Activated T-cell treated with anti-CD3 and anti-CD28 coated beads, Interleukin-2, amount 50 U/mL, for 48 hours (primary cell): ENCODE measurements around the gene DERL2.

Experiments
- DNase-seq, 2 experiments: peaks; one replicate each; pipeline ENCODE4 v3.0.0-alpha.2; 2020

DERL2 gene

GRCh38 chr17:5485270-5486205 is at the start of gene DERL2:
TSS of gene DERL2 (minus strand) at chr17:5486178. CDS start at chr17:5486161, 17 bp downstream.
- no peak for DNase-seq

- no peak for DNase-seq
Observed at GRCh38 chr17:5535436-5535835, 49.5 kb upstream of the DERL2 start.

- no peak for DNase-seq
Observed at GRCh38 chr17:5533486-5534315, 47.7 kb upstream of the DERL2 start.

DNA sequence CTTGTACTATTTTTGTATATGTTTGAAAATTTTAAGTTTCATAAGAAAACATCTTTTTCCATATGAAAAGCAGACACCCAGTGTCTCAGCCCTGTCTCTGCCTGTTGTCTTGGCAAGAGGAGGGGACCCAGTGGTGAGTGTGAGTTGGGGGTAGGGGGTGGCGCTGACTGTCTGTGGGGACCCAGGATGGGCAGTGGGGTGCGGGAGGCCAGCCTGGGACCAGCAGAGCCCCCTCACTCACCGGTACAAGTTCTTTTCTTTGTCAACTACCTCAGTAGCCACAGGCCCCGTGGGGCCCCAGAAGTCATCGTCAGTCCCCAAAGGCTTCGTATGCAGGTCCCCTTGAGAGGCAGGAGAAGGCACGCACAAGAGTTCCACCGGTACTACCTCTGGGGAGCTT is 46.6 kb upstream of the DERL2 start:
- no peak for DNase-seq

GRCh38 chr17:5531085-5531418 is 45.1 kb upstream of the DERL2 start:
- DNase-seq: no peak

DNA sequence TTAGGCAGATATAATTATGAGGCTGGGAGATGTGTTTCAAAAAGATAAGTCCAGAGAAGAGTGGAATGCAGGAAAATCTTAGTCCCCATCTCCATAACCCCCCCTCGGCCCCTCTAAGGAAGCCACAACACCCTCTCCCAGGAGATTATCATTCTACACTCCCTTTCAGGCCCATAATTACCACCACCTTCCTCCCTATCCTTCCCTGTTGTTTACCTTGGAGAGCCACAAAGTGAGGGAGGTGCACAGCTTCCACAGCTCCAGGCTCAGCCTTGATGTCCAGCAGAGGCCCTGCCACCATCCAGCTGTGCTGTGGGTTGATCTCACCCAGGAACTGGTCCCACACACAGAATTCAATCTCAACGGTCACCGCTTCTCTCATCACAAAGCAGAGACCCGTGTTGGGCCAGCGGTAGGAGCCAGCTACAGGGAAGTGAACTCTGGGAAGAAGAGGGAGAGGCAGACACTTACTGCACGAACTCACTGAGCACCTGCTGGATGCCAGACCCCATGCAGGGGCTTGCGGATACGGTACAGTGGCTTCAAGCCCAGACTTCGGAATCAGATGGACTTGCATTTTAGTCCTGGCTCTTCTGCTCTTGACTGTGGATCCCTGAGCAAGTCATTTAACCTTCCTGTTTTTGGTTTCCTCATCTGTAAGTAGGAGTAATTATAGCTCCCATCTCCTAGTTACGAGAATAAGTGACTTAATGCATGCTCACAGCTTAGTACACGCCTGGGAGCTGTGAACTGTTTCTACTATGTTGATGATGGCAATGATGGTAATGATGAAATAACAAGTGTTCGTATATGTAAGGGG is 44.5 kb upstream of the DERL2 start:
- no peak for DNase-seq

DNA sequence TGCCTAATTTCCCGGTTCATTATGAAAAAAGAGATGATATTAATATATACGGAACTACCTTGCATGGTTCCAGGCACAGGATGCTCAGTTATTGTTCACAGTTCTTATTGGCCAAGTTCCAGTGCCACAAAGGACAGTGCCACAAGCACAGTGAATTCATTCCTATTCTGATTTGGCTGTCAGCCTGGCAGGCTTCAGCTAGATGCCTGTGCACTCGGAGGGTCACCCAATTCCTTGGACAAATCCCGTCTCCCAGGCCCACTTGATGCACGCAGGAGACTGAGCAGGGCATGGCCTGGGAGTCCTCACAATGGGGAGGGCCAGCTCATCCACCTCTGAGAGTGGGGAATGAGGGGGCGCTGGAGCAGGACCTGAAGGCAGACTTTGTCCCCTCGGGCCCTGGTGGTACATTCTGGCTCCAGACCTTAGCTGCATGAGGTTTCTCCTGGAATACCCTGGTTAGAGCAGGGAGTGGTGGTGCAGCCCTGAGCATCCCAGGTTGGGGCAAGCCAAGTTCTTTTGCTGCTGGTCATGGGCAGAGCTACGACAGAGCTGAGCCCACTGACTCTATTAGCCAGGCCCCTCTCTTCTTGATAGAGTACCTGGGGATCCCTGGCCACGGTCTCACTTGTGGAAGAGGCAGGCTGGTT is 41.7 kb upstream of the DERL2 start:
- DNase-seq: no peak

DNA sequence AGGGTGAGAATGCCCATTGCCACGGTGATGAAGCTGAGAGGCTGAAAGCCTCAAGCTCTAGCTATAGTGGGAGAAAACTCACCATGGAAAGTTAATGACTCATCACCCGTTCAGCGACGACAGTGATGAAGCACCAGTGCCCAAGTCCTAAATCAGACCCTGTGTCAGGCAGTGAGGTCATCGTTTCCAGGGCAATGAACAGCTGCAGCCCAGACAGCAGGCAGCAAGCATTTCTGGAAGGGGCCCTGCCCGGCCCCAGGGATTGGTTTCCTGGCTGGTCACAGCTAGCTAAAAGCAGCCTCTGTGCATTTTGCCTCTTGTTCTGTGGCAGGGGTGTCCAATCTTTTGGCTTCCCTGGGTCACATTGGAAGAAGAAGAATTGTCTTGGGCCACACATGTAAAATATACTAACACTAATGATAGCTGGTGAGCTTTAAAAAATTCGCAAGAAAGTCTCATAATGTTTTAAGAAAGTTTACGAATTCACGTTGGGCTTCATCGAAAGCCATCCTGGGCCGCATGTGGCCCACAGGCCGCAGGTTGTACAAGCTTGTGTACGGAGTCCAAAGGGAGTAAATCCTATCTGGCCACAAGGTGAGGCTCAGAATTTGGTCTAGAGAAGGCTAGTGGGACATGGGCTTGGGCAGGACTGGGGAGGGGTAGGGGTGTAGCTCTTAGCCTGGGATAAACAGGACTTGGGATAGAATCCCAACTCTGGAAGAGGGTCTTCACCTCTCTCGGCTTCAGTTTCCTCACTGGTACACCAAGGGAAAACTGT is 41.0 kb upstream of the DERL2 start:
- DNase-seq: peak; percentile 76 to 83

GRCh38 chr17:5523249-5523648 is 37.3 kb upstream of the DERL2 start:
- DNase-seq: no peak

- no peak for DNase-seq
Observed at GRCh38 chr17:5522476-5522875, 36.5 kb upstream of the DERL2 start.

DNA sequence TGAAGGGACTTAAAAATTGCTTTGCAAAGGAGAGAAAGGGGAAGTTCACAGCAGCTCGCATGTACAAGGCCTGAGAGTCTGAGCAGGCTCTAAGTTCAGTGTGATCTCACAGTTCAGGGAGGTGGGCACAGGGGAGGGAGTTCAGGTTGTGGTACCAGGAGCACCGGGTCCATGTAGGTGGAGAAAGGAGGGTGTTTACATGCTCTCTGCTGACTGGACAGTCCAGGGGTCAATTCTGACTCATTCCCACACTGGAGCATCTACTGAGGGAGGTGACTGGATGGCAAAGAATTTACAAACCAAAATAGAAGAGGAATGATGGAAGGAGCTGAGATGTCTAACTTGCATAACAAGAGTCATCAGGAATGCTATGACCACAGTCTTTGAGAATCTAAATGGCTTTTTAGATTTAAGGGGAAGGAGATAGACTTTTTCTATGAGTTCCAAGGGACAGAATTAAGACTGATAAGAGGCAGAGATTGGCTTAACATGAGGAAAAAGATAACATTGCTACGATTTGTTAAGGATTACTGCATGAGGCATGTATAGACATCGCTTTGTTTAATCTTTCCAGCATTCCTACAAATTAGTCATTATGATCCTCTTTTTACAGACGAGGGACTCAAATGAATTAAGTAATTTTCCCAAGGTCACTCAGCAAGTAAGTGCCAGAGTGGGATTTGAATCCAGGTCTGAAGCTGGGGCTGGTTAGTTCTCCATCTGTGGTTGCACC is 30.2 kb upstream of the DERL2 start:
- no peak for DNase-seq

- DNase-seq: no peak
Observed at GRCh38 chr17:5514976-5515375, 29.0 kb upstream of the DERL2 start.

GRCh38 chr17:5513628-5514027 is 27.6 kb upstream of the DERL2 start:
- DNase-seq: no peak

DNA sequence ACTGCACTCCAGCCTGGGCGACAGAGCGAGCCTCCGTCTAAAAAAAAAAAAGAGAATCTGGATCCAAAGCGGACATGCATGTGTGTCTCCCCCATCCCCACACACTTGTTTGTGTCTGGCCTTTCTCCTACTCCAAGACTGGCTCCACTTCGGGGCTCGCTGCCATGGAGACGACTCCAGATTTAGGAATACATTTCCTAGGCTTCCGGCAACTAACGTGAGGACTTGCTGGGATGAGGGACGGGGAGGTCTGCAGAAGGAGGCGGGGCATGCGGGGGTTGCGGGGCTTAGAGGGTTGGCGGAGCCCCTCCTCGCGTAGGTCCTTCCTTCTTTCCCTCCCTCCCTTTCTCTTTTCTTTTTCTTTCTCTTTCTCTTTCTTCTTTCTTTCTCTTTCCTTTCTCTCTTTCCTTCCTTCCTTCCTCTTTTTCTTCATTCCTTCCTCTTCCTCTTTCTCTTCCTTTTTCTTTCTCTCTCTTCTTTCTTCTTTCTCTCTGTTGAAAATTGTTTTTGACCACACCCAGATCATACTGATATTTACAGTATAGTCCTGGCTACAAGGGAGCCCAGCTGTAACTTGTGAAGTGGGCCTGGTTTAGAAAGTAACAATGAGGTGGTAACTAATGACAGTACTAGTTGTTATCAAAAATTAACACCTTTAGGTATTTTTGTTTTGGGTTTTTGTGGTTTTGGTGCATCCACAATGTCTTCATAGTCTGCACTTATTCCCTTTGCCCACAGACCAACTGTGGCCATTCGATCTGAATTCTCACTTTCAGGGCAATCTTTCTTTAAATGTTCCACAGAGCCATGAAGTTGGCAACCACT is 25.6 kb upstream of the DERL2 start:
- DNase-seq: no peak

DNA sequence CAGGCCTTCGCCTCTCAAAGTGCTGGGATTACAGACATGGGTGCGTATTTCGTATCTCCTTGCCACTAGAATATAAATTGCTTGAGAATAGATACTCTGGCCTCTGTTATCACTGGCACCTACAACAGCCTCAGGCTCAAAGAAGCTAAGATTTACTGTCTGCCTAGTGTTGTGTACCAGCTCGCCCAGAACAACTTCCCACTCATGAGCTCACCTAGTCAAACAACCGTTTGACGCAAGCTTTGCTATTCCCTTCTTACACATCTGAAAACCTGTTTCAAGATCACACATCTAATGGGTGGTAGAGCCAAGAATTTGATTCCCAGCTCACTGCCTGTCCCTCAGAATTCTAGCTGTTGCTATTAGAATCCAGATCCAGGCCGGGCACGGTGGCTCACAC is 24.8 kb upstream of the DERL2 start:
- no peak for DNase-seq

DNA sequence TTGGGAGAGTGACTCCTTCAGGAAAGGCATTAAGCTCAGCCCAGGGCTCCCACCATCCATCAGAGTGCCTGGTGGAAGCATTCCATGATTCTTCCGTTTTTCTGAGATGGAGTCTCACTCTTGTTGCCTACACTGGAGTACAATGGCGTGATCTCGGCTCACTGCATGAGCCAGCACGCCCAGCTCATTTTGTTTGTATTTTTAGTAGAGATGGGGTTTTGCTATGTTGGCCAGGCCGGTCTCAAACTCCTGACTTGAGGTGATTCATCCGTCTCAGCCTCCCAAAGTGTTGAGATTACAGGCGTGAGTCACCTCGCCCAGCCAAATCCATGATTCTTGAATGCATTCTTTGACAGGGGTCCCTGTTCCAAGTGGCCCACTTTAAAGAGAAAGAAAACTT is 23.5 kb upstream of the DERL2 start:
- DNase-seq: no peak

DNA sequence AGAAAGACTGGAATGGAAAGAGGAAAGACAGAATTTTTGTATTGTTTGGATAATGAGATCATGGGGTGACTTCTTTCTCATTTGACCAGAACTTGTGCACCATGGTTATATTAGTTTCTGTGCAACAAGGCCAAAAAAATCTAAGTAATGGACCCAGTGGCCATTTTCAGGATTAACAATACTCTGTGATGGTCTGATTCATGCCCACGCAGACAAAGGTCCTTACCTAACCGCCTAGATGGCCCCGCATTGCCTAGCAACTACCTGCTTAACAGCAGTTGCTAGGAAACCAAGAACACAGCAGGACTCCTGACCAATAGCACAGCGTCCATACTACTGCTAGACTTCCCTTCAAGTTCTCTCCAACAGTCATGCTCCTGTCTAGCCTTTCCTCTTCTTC is 22.8 kb upstream of the DERL2 start:
- no peak for DNase-seq

GRCh38 chr17:5506307-5506706 is 20.3 kb upstream of the DERL2 start:
- no peak for DNase-seq

- no peak for DNase-seq
Observed at GRCh38 chr17:5502552-5502951, 16.6 kb upstream of the DERL2 start.

DNA sequence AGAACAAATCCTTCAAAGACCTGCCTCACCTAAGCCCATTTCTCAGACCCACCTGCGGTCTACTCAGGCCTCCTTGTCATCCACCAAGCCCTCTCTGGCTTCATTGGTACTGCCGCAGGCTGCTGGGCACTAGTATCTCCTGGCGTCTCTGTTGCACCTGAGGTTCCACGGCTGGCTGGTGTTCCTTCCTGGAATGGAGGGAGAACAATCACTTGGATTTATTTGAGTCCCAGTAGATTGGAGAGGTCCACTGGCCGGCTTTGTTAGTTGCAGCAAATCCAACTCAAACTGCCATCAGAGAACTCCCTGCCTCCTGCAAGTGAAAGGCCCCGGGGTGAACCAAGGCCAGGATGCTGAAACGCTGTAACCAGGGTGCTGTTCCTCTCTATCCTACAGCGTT is 15.7 kb upstream of the DERL2 start:
- no peak for DNase-seq
